ENCODE data around the gene ATP6V1G1. TPM values are rescaled to one million over a fixed set of nuclear protein-coding genes. Genes with fewer than 3 reads are reported as not detected.

Gene ATP6V1G1
- total and polyA plus RNA-seq, 2 of the 13 experiments (the other 11 are each of a cell fraction or from before 2014, with no cell fraction given), result 108 to 158 TPM

DNA sequence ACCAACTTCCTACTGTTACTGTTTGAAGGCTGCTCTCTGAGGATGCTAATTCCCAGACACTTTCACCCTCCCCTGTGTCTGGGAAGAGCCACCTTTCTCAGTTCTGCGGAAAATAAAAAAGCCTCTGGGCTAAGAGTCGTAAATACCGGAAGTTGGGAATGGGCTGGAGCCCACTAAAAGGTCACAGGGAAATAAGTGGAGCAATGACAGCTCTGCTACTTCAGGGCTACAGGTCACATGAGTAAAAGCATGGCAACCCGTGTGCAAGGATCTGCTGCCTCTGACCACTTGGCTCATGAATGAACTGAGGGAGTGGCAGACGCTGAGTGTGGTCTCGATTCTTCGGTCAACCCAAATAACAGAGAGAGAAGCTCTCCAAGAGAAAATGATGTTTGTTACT is 25.8 kb upstream of the ATP6V1G1 start (continued):
- TF ChIP-seq, protein P1, sequence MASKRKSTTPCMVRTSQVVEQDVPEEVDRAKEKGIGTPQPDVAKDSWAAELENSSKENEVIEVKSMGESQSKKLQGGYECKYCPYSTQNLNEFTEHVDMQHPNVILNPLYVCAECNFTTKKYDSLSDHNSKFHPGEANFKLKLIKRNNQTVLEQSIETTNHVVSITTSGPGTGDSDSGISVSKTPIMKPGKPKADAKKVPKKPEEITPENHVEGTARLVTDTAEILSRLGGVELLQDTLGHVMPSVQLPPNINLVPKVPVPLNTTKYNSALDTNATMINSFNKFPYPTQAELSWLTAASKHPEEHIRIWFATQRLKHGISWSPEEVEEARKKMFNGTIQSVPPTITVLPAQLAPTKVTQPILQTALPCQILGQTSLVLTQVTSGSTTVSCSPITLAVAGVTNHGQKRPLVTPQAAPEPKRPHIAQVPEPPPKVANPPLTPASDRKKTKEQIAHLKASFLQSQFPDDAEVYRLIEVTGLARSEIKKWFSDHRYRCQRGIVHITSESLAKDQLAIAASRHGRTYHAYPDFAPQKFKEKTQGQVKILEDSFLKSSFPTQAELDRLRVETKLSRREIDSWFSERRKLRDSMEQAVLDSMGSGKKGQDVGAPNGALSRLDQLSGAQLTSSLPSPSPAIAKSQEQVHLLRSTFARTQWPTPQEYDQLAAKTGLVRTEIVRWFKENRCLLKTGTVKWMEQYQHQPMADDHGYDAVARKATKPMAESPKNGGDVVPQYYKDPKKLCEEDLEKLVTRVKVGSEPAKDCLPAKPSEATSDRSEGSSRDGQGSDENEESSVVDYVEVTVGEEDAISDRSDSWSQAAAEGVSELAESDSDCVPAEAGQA (IDR thresholded peaks at IDR 0.05; ENCODE audit: low read depth), result no peak
- TF ChIP-seq, protein P1 (CRISPR knock-in tag; IDR thresholded peaks at IDR 0.05; ENCODE audit: borderline replicate concordance), result no peak
- TF ChIP-seq ZBTB1 (CRISPR knock-in tag; IDR thresholded peaks at IDR 0.05; ENCODE audit: borderline replicate concordance) (no peak), EP300 (IDR thresholded peaks at IDR 0.05; ENCODE audit: low read depth in 2 of 2, low read length in 2 of 2) (no peak), EP300 (CRISPR knock-in tag; IDR thresholded peaks at IDR 0.05; ENCODE audit: borderline replicate concordance) (no peak), ZNF746 (CRISPR knock-in tag; IDR thresholded peaks at IDR 0.05) (no peak), NR3C1 (CRISPR knock-in tag; IDR thresholded peaks at IDR 0.05) (no peak), TGIF2 (CRISPR knock-in tag; IDR thresholded peaks at IDR 0.05) (no peak), NFE2 (CRISPR knock-in tag; IDR thresholded peaks at IDR 0.05) (no peak)
- TF ChIP-seq, protein P2, sequence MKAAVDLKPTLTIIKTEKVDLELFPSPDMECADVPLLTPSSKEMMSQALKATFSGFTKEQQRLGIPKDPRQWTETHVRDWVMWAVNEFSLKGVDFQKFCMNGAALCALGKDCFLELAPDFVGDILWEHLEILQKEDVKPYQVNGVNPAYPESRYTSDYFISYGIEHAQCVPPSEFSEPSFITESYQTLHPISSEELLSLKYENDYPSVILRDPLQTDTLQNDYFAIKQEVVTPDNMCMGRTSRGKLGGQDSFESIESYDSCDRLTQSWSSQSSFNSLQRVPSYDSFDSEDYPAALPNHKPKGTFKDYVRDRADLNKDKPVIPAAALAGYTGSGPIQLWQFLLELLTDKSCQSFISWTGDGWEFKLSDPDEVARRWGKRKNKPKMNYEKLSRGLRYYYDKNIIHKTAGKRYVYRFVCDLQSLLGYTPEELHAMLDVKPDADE (CRISPR knock-in tag; IDR thresholded peaks at IDR 0.05), result no peak
